Activated naive CD8-positive, alpha-beta T cell treated with anti-CD3 and anti-CD28 coated beads, Interleukin-2, amount 10 ng/mL, durations not matched to agents 7 days and 5 days (primary cell): ENCODE data around the gene HEBP2. TPM values are rescaled to one million over a fixed set of nuclear protein-coding genes. Genes with fewer than 3 reads are reported as not detected.
A peak's percentile ranks its signal among the peaks of the same experiment; 100 is the strongest.

Source experiments
- ATAC-seq: fragments of 150-1000 bp; cut with Tn5 transposase; one replicate; pipeline ENCODE4 v1.10.0; 2021; ENCODE audit warnings: low read depth, moderate library complexity
- POLR2A ChIA-PET: fragments of 350-600 bp; sonication (Branson Sonifier 250); formaldehyde crosslinking; loops from one replicate; lab custom pipeline; 2021; ENCODE audit warnings: antibody characterized with exemption; lab: Charles Lee
- DNase-seq: peaks from one replicate; pipeline ENCODE4 v3.0.0; 2021
- H3K27ac Mint-ChIP-seq: one replicate; pipeline ENCODE4 v1.8.0; 2022; ENCODE audit warnings: mild to moderate bottlenecking, mixed read lengths
- H3K27me3 Mint-ChIP-seq: one replicate; pipeline ENCODE4 v1.8.0; 2022; ENCODE audit warnings: mild to moderate bottlenecking, moderate library complexity, mixed read lengths
- H3K36me3 Mint-ChIP-seq: one replicate; pipeline ENCODE4 v1.8.0; 2021; ENCODE audit warnings: mild to moderate bottlenecking, mixed read lengths
- H3K4me1 Mint-ChIP-seq: one replicate; pipeline ENCODE4 v1.8.0; 2021; ENCODE audit warnings: mixed read lengths
- H3K4me3 Mint-ChIP-seq: one replicate; pipeline ENCODE4 v1.8.0; 2022; ENCODE audit warnings: mild to moderate bottlenecking, moderate library complexity, mixed read lengths
- H3K9me3 Mint-ChIP-seq: one replicate; pipeline ENCODE4 v1.8.0; 2021; ENCODE audit warnings: mixed read lengths
- total RNA-seq, 2 experiments: library from RNA; stranded (reverse); gene quantifications; one replicate each; pipeline ENCODE4 v1.2.3, GENCODE V29; 2021

HEBP2 gene
- total RNA-seq, 2 experiments from 2014 or later: 42.1 to 44.2 TPM

GRCh38 chr6:138434096-138434495 lies 30.1 kb downstream of the HEBP2 start:
- POLR2A ChIA-PET: no interaction called here

GRCh38 chr6:138434925-138435324 lies 30.9 kb downstream of the HEBP2 start:
- Mint-ChIP-seq H3K9me3 (no peaks in the 10 kb centered on the region), H3K36me3 (no peaks in the 10 kb centered on the region), H3K27ac (no peak overlapping the region), H3K4me1 (peaks cover 2% of the 10 kb centered on the region), H3K27me3 (no peaks in the 10 kb centered on the region), H3K4me3 (no peak overlapping the region)
- POLR2A ChIA-PET: no interaction called here
- no peak for ATAC-seq
- DNase-seq: no peak

More at GRCh38 chr6:138434096-138434495, 30.1 kb downstream of the HEBP2 start:
- no peaks in the 10 kb centered on the region for H3K36me3 Mint-ChIP-seq
- no peaks in the 10 kb centered on the region for H3K27me3 Mint-ChIP-seq
- ATAC-seq (no peak), DNase-seq (no peak)
- H3K27ac Mint-ChIP-seq: no peak overlapping the region
- H3K4me1 Mint-ChIP-seq: peaks cover 2% of the 10 kb centered on the region
- H3K9me3 Mint-ChIP-seq: no peaks in the 10 kb centered on the region
- H3K4me3 Mint-ChIP-seq: no peak overlapping the region

- H3K4me3 Mint-ChIP-seq: no peak overlapping the region
- no peak for ATAC-seq
- DNase-seq: no peak
- H3K27ac Mint-ChIP-seq: no peak overlapping the region
- H3K36me3 Mint-ChIP-seq: no peaks in the 10 kb centered on the region
- POLR2A ChIA-PET: no interaction called here
- H3K4me1 Mint-ChIP-seq: peaks cover 2% of the 10 kb centered on the region
- H3K27me3 Mint-ChIP-seq: peaks cover 5% of the 10 kb centered on the region
- no peaks in the 10 kb centered on the region for H3K9me3 Mint-ChIP-seq
These were observed 35.5 kb downstream of the HEBP2 start for GRCh38 chr6:138439546-138439945.

- Mint-ChIP-seq H3K4me1 (peaks cover 2% of the 10 kb centered on the region), H3K27me3 (peaks cover 5% of the 10 kb centered on the region), H3K36me3 (no peaks in the 10 kb centered on the region), H3K4me3 (no peak overlapping the region), H3K9me3 (no peaks in the 10 kb centered on the region), H3K27ac (no peak overlapping the region)
- POLR2A ChIA-PET: no interaction called here
- no peak for DNase-seq
- no peak for ATAC-seq
These were observed 36.3 kb downstream of the HEBP2 start for GRCh38 chr6:138440296-138440695.

- Mint-ChIP-seq H3K27ac (no peak overlapping the region), H3K36me3 (no peaks in the 10 kb centered on the region)
- POLR2A ChIA-PET: no interaction called here
These were observed 36.8 kb downstream of the HEBP2 start for GRCh38 chr6:138440758-138441357.

GRCh38 chr6:138441965-138442364 lies 37.9 kb downstream of the HEBP2 start:
- DNase-seq (no peak), ATAC-seq (no peak)
- Mint-ChIP-seq H3K4me3 (no peak overlapping the region), H3K27ac (no peak overlapping the region), H3K36me3 (no peaks in the 10 kb centered on the region), H3K4me1 (no peaks in the 10 kb centered on the region), H3K27me3 (peaks cover 5% of the 10 kb centered on the region), H3K9me3 (no peaks in the 10 kb centered on the region)
- POLR2A ChIA-PET: no interaction called here

More at GRCh38 chr6:138440758-138441357, 36.8 kb downstream of the HEBP2 start:
- Mint-ChIP-seq H3K9me3 (no peaks in the 10 kb centered on the region), H3K27me3 (peaks cover 5% of the 10 kb centered on the region), H3K4me1 (peaks cover 1% of the 10 kb centered on the region), H3K4me3 (no peak overlapping the region)
- no peak for ATAC-seq
- no peak for DNase-seq

- Mint-ChIP-seq H3K36me3 (no peaks in the 10 kb centered on the region), H3K4me3 (no peak overlapping the region), H3K27ac (no peak overlapping the region), H3K27me3 (peaks cover 5% of the 10 kb centered on the region), H3K4me1 (no peaks in the 10 kb centered on the region), H3K9me3 (no peaks in the 10 kb centered on the region)
- POLR2A ChIA-PET: no interaction called here
- DNase-seq: no peak
- no peak for ATAC-seq
These were observed 38.6 kb downstream of the HEBP2 start for GRCh38 chr6:138442663-138443062.

- no peak for DNase-seq
- H3K27me3 Mint-ChIP-seq: peaks cover 5% of the 10 kb centered on the region
- H3K4me1 Mint-ChIP-seq: no peaks in the 10 kb centered on the region
- no peak overlapping the region for H3K27ac Mint-ChIP-seq
- no peak overlapping the region for H3K4me3 Mint-ChIP-seq
- no peak for ATAC-seq
- POLR2A ChIA-PET: no interaction called here
- H3K9me3 Mint-ChIP-seq: no peaks in the 10 kb centered on the region
- no peaks in the 10 kb centered on the region for H3K36me3 Mint-ChIP-seq
These were observed 40.0 kb downstream of the HEBP2 start for GRCh38 chr6:138443979-138444378.

- Mint-ChIP-seq H3K27ac (no peak overlapping the region), H3K4me1 (no peaks in the 10 kb centered on the region), H3K36me3 (no peaks in the 10 kb centered on the region), H3K27me3 (peaks cover 5% of the 10 kb centered on the region), H3K4me3 (no peak overlapping the region), H3K9me3 (no peaks in the 10 kb centered on the region)
- DNase-seq (no peak), ATAC-seq (no peak)
- POLR2A ChIA-PET: no interaction called here
These were observed 42.8 kb downstream of the HEBP2 start for GRCh38 chr6:138446821-138447220.

GRCh38 chr6:138450445-138450844 lies 46.4 kb downstream of the HEBP2 start:
- no peak for DNase-seq
- peaks cover 8% of the 10 kb centered on the region for H3K4me1 Mint-ChIP-seq
- no peak for ATAC-seq
- no peaks in the 10 kb centered on the region for H3K9me3 Mint-ChIP-seq
- H3K36me3 Mint-ChIP-seq: no peaks in the 10 kb centered on the region
- no peak overlapping the region for H3K27ac Mint-ChIP-seq
- POLR2A ChIA-PET: no interaction called here
- no peak overlapping the region for H3K4me3 Mint-ChIP-seq
- peaks cover 3% of the 10 kb centered on the region for H3K27me3 Mint-ChIP-seq

GRCh38 chr6:138451043-138451442 lies 47.0 kb downstream of the HEBP2 start:
- DNase-seq (no peak), ATAC-seq (no peak)
- POLR2A ChIA-PET: no interaction called here
- Mint-ChIP-seq H3K4me3 (no peak overlapping the region), H3K27me3 (peaks cover 3% of the 10 kb centered on the region), H3K4me1 (peaks cover 14% of the 10 kb centered on the region), H3K9me3 (no peaks in the 10 kb centered on the region), H3K27ac (no peak overlapping the region), H3K36me3 (no peaks in the 10 kb centered on the region)

GRCh38 chr6:138454981-138455706 lies 51.1 kb downstream of the HEBP2 start:
- H3K27ac Mint-ChIP-seq: peak overlapping the region; percentile 88
- ATAC-seq (peak; percentile 70), DNase-seq (peak; percentile 43)
- H3K27me3 Mint-ChIP-seq: peaks cover 3% of the 10 kb centered on the region
- peaks cover 19% of the 10 kb centered on the region for H3K4me1 Mint-ChIP-seq
- POLR2A ChIA-PET: interaction anchor here (1.7 kb wide), 1 partner anchor 51 kb away, joined by 11 read pairs; the partner anchor contains the start of gene HEBP2
- H3K9me3 Mint-ChIP-seq: no peaks in the 10 kb centered on the region
- peaks cover 2% of the 10 kb centered on the region for H3K36me3 Mint-ChIP-seq
- H3K4me3 Mint-ChIP-seq: peak overlapping the region; percentile 64

- Mint-ChIP-seq H3K27ac (peak overlapping the region; percentile 88), H3K27me3 (peaks cover 3% of the 10 kb centered on the region)
- POLR2A ChIA-PET: interaction anchor here (1.7 kb wide), 1 partner anchor 51 kb away, joined by 11 read pairs; the partner anchor contains the start of gene HEBP2
These were observed 51.9 kb downstream of the HEBP2 start for GRCh38 chr6:138455746-138456400.

More at GRCh38 chr6:138455746-138456400, 51.9 kb downstream of the HEBP2 start:
- Mint-ChIP-seq H3K4me3 (peak overlapping the region; percentile 64), H3K9me3 (no peaks in the 10 kb centered on the region), H3K4me1 (peaks cover 19% of the 10 kb centered on the region), H3K36me3 (peaks cover 2% of the 10 kb centered on the region)
- ATAC-seq: peak; percentile 85
- DNase-seq: no peak
